GM21381 (cell line): Measurements from ENCODE around the gene SERPINH1.

Experiments used
- ATAC-seq: cut with Tn5 transposase; IDR thresholded peaks from one replicate; pipeline ENCODE4 v1.9.1; 2021; ENCODE audit warnings: mild to moderate bottlenecking, moderate library complexity; ENCODE audit not compliant: unreplicated experiment

SERPINH1 gene

GRCh38 chr11:75532200-75533048 lies 29.6 kb upstream of the SERPINH1 start:
- no peak for ATAC-seq

GRCh38 chr11:75533896-75534258 lies 28.2 kb upstream of the SERPINH1 start:
- no peak for ATAC-seq

- ATAC-seq, result no peak
These were observed 27.6 kb upstream of the SERPINH1 start for GRCh38 chr11:75534259-75535069.

- ATAC-seq, result no peak
These were observed 27.0 kb upstream of the SERPINH1 start for GRCh38 chr11:75535071-75535470.

GRCh38 chr11:75536786-75537641 lies 25.0 kb upstream of the SERPINH1 start:
- peak; percentile 87 for ATAC-seq

GRCh38 chr11:75537740-75538139 lies 24.3 kb upstream of the SERPINH1 start:
- no peak for ATAC-seq

- ATAC-seq, result no peak
These were observed 23.7 kb upstream of the SERPINH1 start for GRCh38 chr11:75538150-75538942.

GRCh38 chr11:75539459-75540334 lies 22.4 kb upstream of the SERPINH1 start:
- no peak for ATAC-seq

GRCh38 chr11:75541193-75542087 lies 20.6 kb upstream of the SERPINH1 start:
- ATAC-seq, result no peak

GRCh38 chr11:75542088-75542438 lies 20.0 kb upstream of the SERPINH1 start:
- ATAC-seq, result no peak

GRCh38 chr11:75543806-75544205 lies 18.2 kb upstream of the SERPINH1 start:
- no peak for ATAC-seq

GRCh38 chr11:75547177-75547576 lies 14.9 kb upstream of the SERPINH1 start:
- no peak for ATAC-seq

- no peak for ATAC-seq
These were observed 14.4 kb upstream of the SERPINH1 start for GRCh38 chr11:75547617-75548058.

- no peak for ATAC-seq
These were observed 13.3 kb upstream of the SERPINH1 start for GRCh38 chr11:75548595-75549272.

GRCh38 chr11:75549370-75549958 lies 12.6 kb upstream of the SERPINH1 start:
- no peak for ATAC-seq

- ATAC-seq, result no peak
These were observed 8.9 kb upstream of the SERPINH1 start for GRCh38 chr11:75553182-75553581.

GRCh38 chr11:75553889-75554257 lies 8.2 kb upstream of the SERPINH1 start:
- no peak for ATAC-seq
